Measurements from ENCODE around the gene MACROD1.

Gene MACROD1

GRCh38 chr11:64076758-64077157, 89.2 kb downstream of the MACROD1 start:
- no peak for DNase-seq (ENCODE audit: low spot score)
- in situ Hi-C loops (cut with MboI; ENCODE audit: low pct_unique_long_range_greater_than_20kb, low sequenced_read_pairs, unreplicated experiment) = no loop called here
- TF ChIP-seq CTCF (IDR thresholded peaks at IDR 0.05; ENCODE audit: extremely low read depth, insufficient read depth, missing control alignments) = no peak

GRCh38 chr11:64074239-64074638, 91.7 kb downstream of the MACROD1 start:
- no peak for DNase-seq (ENCODE audit: low spot score)
- TF ChIP-seq CTCF (IDR thresholded peaks at IDR 0.05; ENCODE audit: extremely low read depth, insufficient read depth, missing control alignments) = no peak
- in situ Hi-C loops (cut with MboI; ENCODE audit: low pct_unique_long_range_greater_than_20kb, low sequenced_read_pairs, unreplicated experiment) = no loop called here

- no peak for DNase-seq (ENCODE audit: low spot score)
- in situ Hi-C loops (cut with MboI; ENCODE audit: low pct_unique_long_range_greater_than_20kb, low sequenced_read_pairs, unreplicated experiment) = no loop called here
- no peak for TF ChIP-seq CTCF (IDR thresholded peaks at IDR 0.05; ENCODE audit: extremely low read depth, insufficient read depth, missing control alignments)
Observed at GRCh38 chr11:64073542-64073941, 92.4 kb downstream of the MACROD1 start.

GRCh38 chr11:64072871-64073270, 93.0 kb downstream of the MACROD1 start:
- DNase-seq (ENCODE audit: low spot score) = no peak
- in situ Hi-C loops (cut with MboI; ENCODE audit: low pct_unique_long_range_greater_than_20kb, low sequenced_read_pairs, unreplicated experiment) = no loop called here
- TF ChIP-seq CTCF (IDR thresholded peaks at IDR 0.05; ENCODE audit: extremely low read depth, insufficient read depth, missing control alignments) = no peak

GRCh38 chr11:64072403-64072802, 93.5 kb downstream of the MACROD1 start:
- DNase-seq (ENCODE audit: low spot score) = no peak
- TF ChIP-seq CTCF (IDR thresholded peaks at IDR 0.05; ENCODE audit: extremely low read depth, insufficient read depth, missing control alignments) = no peak
- in situ Hi-C loops (cut with MboI; ENCODE audit: low pct_unique_long_range_greater_than_20kb, low sequenced_read_pairs, unreplicated experiment) = no loop called here

GRCh38 chr11:64071849-64072248, 94.1 kb downstream of the MACROD1 start:
- no peak for DNase-seq (ENCODE audit: low spot score)
- TF ChIP-seq CTCF (IDR thresholded peaks at IDR 0.05; ENCODE audit: extremely low read depth, insufficient read depth, missing control alignments) = no peak
- in situ Hi-C loops (cut with MboI; ENCODE audit: low pct_unique_long_range_greater_than_20kb, low sequenced_read_pairs, unreplicated experiment) = no loop called here

- in situ Hi-C loops (cut with MboI; ENCODE audit: low pct_unique_long_range_greater_than_20kb, low sequenced_read_pairs, unreplicated experiment) = no loop called here
- TF ChIP-seq CTCF (IDR thresholded peaks at IDR 0.05; ENCODE audit: extremely low read depth, insufficient read depth, missing control alignments) = no peak
- DNase-seq (ENCODE audit: low spot score) = no peak
Observed at GRCh38 chr11:64070314-64070681, 95.6 kb downstream of the MACROD1 start.
